ENCODE data around the gene BST2. TPM values are rescaled to one million over a fixed set of nuclear protein-coding genes. Genes with fewer than 3 reads are reported as not detected.

Gene BST2
- total RNA-seq, 2 experiments from 2014 or later: 16.1 to 16.8 TPM

DNA sequence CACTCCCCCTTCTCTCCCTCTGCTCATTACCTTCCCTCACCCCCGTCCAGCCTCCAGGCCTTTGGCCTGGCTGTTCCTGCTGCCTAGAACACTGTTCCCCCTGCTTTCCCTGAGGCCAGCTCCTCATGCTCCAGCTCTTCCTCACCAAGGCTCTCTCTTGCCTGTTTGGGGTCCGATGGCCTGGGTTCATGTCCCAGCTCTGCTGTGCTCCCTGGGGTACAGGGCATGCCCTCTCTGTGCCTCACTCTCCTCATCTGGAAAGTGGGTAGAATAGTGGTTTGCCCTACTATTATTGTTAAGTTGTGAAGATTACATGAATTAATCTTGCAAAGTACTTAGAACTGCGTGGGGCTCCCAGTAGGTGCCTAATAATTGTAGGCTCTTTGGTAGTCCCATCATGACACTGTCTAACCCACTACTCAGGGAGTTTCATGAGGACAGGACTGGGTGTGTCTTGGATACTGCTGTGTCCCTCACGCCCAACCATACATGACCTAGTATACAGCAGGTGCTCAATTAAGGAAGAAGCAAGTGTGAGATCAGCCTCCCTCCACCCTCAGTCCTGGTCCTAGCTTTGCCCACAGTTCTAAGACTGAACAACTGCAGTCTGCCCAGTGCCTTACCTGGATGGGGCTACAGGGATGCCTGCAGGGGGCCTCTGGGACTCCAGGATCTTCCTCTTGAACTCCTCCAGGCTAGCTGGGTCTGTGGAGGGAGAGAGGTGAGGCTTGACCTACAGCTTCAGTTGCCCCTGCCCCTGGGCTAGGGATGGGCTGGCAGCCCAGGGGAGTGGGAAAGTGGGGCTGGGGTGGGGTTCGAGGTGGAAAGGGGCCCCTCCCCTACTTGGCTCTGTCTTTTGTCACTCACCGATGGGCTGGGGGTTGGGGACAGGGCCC is 45.3 kb downstream of the BST2 start:
- ChIA-PET POLR2A (no interaction called here), CTCF (no interaction called here)
- Mint-ChIP-seq H3K9me3 (no peaks in the 10 kb centered on the region), H3K4me3 (no peak overlapping the region), H3K27ac (no peak overlapping the region), H3K36me3 (ENCODE audit: low read depth) (no peaks in the 10 kb centered on the region), H3K27me3 (no peaks in the 10 kb centered on the region), H3K4me1 (ENCODE audit: low read depth) (no peaks in the 10 kb centered on the region)
- ATAC-seq (ENCODE audit: poor library complexity): no peak
- Histone ChIP-seq H3K4me1 (ENCODE audit: insufficient read depth, low read length) (no peaks in the 10 kb centered on the region), H3K27me3 (ENCODE audit: control insufficient read depth in 1 of 2, insufficient read depth in 2 of 2, low read length in 2 of 2) (no peaks in the 10 kb centered on the region), H3K9me3 (ENCODE audit: control insufficient read depth in 1 of 2, insufficient read depth in 1 of 2, low read length in 2 of 2) (no peaks in the 10 kb centered on the region), H3K36me3 (ENCODE audit: insufficient read depth, low read length) (no peaks in the 10 kb centered on the region), H3K4me3 (ENCODE audit: low read length) (no peak overlapping the region), H3K27ac (ENCODE audit: low read depth in 1 of 2, low read length in 2 of 2) (no peak overlapping the region)
- DNase-seq: no peak
- intact Hi-C loops (cut with DNase I, micrococcal nuclease): no loop called here
- TF ChIP-seq, protein P1, sequence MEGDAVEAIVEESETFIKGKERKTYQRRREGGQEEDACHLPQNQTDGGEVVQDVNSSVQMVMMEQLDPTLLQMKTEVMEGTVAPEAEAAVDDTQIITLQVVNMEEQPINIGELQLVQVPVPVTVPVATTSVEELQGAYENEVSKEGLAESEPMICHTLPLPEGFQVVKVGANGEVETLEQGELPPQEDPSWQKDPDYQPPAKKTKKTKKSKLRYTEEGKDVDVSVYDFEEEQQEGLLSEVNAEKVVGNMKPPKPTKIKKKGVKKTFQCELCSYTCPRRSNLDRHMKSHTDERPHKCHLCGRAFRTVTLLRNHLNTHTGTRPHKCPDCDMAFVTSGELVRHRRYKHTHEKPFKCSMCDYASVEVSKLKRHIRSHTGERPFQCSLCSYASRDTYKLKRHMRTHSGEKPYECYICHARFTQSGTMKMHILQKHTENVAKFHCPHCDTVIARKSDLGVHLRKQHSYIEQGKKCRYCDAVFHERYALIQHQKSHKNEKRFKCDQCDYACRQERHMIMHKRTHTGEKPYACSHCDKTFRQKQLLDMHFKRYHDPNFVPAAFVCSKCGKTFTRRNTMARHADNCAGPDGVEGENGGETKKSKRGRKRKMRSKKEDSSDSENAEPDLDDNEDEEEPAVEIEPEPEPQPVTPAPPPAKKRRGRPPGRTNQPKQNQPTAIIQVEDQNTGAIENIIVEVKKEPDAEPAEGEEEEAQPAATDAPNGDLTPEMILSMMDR (IDR thresholded peaks at IDR 0.05): no peak

DNA sequence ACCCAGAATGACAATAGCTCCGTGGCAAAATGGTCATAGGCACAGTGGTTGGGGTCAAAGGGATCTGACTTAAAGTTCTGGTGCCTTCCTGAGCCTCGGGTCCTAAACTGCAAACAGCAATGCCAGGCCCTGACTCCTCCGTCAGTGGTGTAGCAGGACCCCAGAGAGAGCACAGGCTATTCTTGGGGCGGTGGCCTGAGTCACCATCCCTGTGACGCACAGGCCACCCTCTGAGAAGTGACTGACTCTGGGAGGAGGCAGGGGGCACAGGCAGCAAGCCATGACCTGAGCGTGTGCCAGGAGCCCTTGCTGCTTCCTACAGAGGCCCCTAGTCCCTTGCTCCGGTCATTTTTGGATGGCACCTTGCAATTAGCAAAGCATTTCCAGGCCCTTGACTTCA is 47.0 kb downstream of the BST2 start:
- intact Hi-C loops (cut with DNase I, micrococcal nuclease): no loop called here
- ChIA-PET POLR2A (no interaction called here), CTCF (no interaction called here)
- no peaks in the 10 kb centered on the region for H3K36me3 Mint-ChIP-seq (ENCODE audit: low read depth)
- Histone ChIP-seq H3K27me3 (ENCODE audit: control insufficient read depth in 1 of 2, insufficient read depth in 2 of 2, low read length in 2 of 2) (no peaks in the 10 kb centered on the region), H3K36me3 (ENCODE audit: insufficient read depth, low read length) (no peaks in the 10 kb centered on the region), H3K9me3 (ENCODE audit: control insufficient read depth in 1 of 2, insufficient read depth in 1 of 2, low read length in 2 of 2) (no peaks in the 10 kb centered on the region), H3K4me3 (ENCODE audit: low read length) (no peak overlapping the region), H3K4me1 (ENCODE audit: insufficient read depth, low read length) (no peaks in the 10 kb centered on the region), H3K27ac (ENCODE audit: low read depth in 1 of 2, low read length in 2 of 2) (no peak overlapping the region)
- no peak for ATAC-seq (ENCODE audit: poor library complexity)
- H3K4me3 Mint-ChIP-seq: no peak overlapping the region
- TF ChIP-seq, protein P1 (IDR thresholded peaks at IDR 0.05): no peak
- peaks cover 5% of the 10 kb centered on the region for H3K27me3 Mint-ChIP-seq
- no peaks in the 10 kb centered on the region for H3K4me1 Mint-ChIP-seq (ENCODE audit: low read depth)
- DNase-seq: no peak
- H3K9me3 Mint-ChIP-seq: no peaks in the 10 kb centered on the region
- no peak overlapping the region for H3K27ac Mint-ChIP-seq

GRCh38 chr19:17357724-17358123 is 47.7 kb downstream of the BST2 start:
- no peaks in the 10 kb centered on the region for H3K27me3 ChIP-seq (ENCODE audit: control insufficient read depth in 1 of 2, insufficient read depth in 2 of 2, low read length in 2 of 2)
- no peaks in the 10 kb centered on the region for H3K9me3 ChIP-seq (ENCODE audit: control insufficient read depth in 1 of 2, insufficient read depth in 1 of 2, low read length in 2 of 2)
- intact Hi-C loops (cut with DNase I, micrococcal nuclease): no loop called here
- DNase-seq: no peak
- peaks cover 9% of the 10 kb centered on the region for H3K27me3 Mint-ChIP-seq
- H3K27ac ChIP-seq (ENCODE audit: low read depth in 1 of 2, low read length in 2 of 2): no peak overlapping the region
- no peaks in the 10 kb centered on the region for H3K4me1 ChIP-seq (ENCODE audit: insufficient read depth, low read length)
- ChIA-PET CTCF (no interaction called here), POLR2A (no interaction called here)
- TF ChIP-seq, protein P1 (IDR thresholded peaks at IDR 0.05): no peak
- no peak overlapping the region for H3K4me3 Mint-ChIP-seq
- H3K36me3 Mint-ChIP-seq (ENCODE audit: low read depth): no peaks in the 10 kb centered on the region
- no peaks in the 10 kb centered on the region for H3K4me1 Mint-ChIP-seq (ENCODE audit: low read depth)
- H3K9me3 Mint-ChIP-seq: no peaks in the 10 kb centered on the region
- no peak for ATAC-seq (ENCODE audit: poor library complexity)
- H3K36me3 ChIP-seq (ENCODE audit: insufficient read depth, low read length): no peaks in the 10 kb centered on the region
- no peak overlapping the region for H3K27ac Mint-ChIP-seq
- H3K4me3 ChIP-seq (ENCODE audit: low read length): no peak overlapping the region

Data from CD4-positive, alpha-beta T cell (primary cell).